Stomach (tissue), 4 donors: ENCODE measurements around the gene PSMD7.

Experiments
- POLR2A ChIP-seq, 4 donors: fragments of 450-650 bp; IDR thresholded peaks; one replicate each; pipeline ENCODE4 v1.6.1; 2016; ENCODE audit warnings: antibody characterized with exemption in 4 of 4, control low read depth in 2 of 4, mild to moderate bottlenecking in 1 of 4, moderate library complexity in 1 of 4
- POLR2AphosphoS5 ChIP-seq, 3 donors: sonication (generic); formaldehyde crosslinking; IDR thresholded peaks; one replicate each; pipeline ENCODE4 v1.6.1; 2016; ENCODE audit warnings: antibody characterized with exemption in 3 of 3
- TF ChIP-seq, protein P1 (sequence below), 7 experiments: fragments of 450-650 bp in 4 of 7; fragments of 200-600 bp in 3 of 7; sonication (generic) in 3 of 7; IDR thresholded peaks; one replicate each; pipeline ENCODE4 v1.5.1; 2016 to 2019; ENCODE audit warnings: antibody characterized with exemption in 7 of 7, control low read depth in 2 of 7, mild to moderate bottlenecking in 1 of 7

GRCh38 chr16:74264811-74265210 lies 31.8 kb upstream of the PSMD7 start:
- TF ChIP-seq POLR2AphosphoS5 (IDR thresholded peaks at IDR 0.05) (no peak), POLR2A (IDR thresholded peaks at IDR 0.05) (no peak)
- TF ChIP-seq, protein P1, sequence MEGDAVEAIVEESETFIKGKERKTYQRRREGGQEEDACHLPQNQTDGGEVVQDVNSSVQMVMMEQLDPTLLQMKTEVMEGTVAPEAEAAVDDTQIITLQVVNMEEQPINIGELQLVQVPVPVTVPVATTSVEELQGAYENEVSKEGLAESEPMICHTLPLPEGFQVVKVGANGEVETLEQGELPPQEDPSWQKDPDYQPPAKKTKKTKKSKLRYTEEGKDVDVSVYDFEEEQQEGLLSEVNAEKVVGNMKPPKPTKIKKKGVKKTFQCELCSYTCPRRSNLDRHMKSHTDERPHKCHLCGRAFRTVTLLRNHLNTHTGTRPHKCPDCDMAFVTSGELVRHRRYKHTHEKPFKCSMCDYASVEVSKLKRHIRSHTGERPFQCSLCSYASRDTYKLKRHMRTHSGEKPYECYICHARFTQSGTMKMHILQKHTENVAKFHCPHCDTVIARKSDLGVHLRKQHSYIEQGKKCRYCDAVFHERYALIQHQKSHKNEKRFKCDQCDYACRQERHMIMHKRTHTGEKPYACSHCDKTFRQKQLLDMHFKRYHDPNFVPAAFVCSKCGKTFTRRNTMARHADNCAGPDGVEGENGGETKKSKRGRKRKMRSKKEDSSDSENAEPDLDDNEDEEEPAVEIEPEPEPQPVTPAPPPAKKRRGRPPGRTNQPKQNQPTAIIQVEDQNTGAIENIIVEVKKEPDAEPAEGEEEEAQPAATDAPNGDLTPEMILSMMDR (IDR thresholded peaks at IDR 0.05) = no peak
